ENCODE measurements around the gene NEO1. TPM values are rescaled to one million over a fixed set of nuclear protein-coding genes. Genes with fewer than 3 reads are reported as not detected.

NEO1 gene
- polyA plus RNA-seq, 2 of the 4 experiments (the other 2 are of a cell fraction), result 29.1 to 30.3 TPM

GRCh38 chr15:73118055-73118454, 65.8 kb downstream of the NEO1 start:
- DNase-seq (ENCODE audit: low read depth in 1 of 2, low spot score in 1 of 2) (no peak), ATAC-seq (no peak), FAIRE-seq (no peak)
- Histone ChIP-seq H3K4me2 (no peak overlapping the region), H3K4me3 (no peak overlapping the region), H3K9me3 (no peaks in the 10 kb centered on the region), H3K4me1 (no peaks in the 10 kb centered on the region), H3K27ac (no peak overlapping the region)
- POLR2A ChIA-PET, result no interaction called here
- no peak for TF ChIP-seq HOXB13 (CRISPR knock-in tag; IDR thresholded peaks at IDR 0.05; ENCODE audit: low read depth)
- no peak for TF ChIP-seq RARB (CRISPR knock-in tag; IDR thresholded peaks at IDR 0.05)
- no peak for TF ChIP-seq CHD2 (IDR thresholded peaks at IDR 0.05; ENCODE audit: low read length, partially characterized antibody)
- TF ChIP-seq EP300 (IDR thresholded peaks at IDR 0.05), result no peak
- TF ChIP-seq HEYL (CRISPR knock-in tag; IDR thresholded peaks at IDR 0.05), result no peak
- WGBS (ENCODE audit: missing lambda C conversion rate), result 65% methylated on average over 3 of the region's 3 CpGs
- CTCF ChIA-PET, result interaction anchor here (0.6 kb wide), 1 partner anchor 572 kb away, joined by 3 read pairs; no protein-coding TSS in a partner anchor

- ChIA-PET CTCF (interaction anchor here (0.8 to 1.1 kb wide), 2 partner anchors 41 to 398 kb away, joined by 3 read pairs; no protein-coding TSS in a partner anchor), POLR2A (no interaction called here)
- no peaks in the 10 kb centered on the region for H3K4me1 ChIP-seq
- FAIRE-seq (no peak), ATAC-seq (no peak), DNase-seq (ENCODE audit: low read depth in 1 of 2, low spot score in 1 of 2) (no peak)
- 86% methylated on average over 6 of the region's 6 CpGs for WGBS (ENCODE audit: missing lambda C conversion rate)
- H3K27ac ChIP-seq, result no peak overlapping the region
- no peak for TF ChIP-seq RNF2 (IDR thresholded peaks at IDR 0.05; ENCODE audit: borderline replicate concordance, low read depth)
- TF ChIP-seq ZC3H11A (IDR thresholded peaks at IDR 0.05), result no peak
- TF ChIP-seq USF2 (IDR thresholded peaks at IDR 0.05), result no peak
- TF ChIP-seq E2F6 (IDR thresholded peaks at IDR 0.05; ENCODE audit: borderline replicate concordance, low read depth), result no peak
- TF ChIP-seq NR3C1 (IDR thresholded peaks at IDR 0.05), result no peak
- TF ChIP-seq BHLHE40 (IDR thresholded peaks at IDR 0.05; ENCODE audit: low read depth, low read length), result no peak
- TF ChIP-seq EP300 (IDR thresholded peaks at IDR 0.05), result no peak
- no peak for TF ChIP-seq RAD21 (conservative IDR thresholded peaks at IDR 0.05 in 1 of 2, IDR thresholded peaks at IDR 0.05 in 1 of 2)
- no peak for TF ChIP-seq HOXB5 (CRISPR knock-in tag; IDR thresholded peaks at IDR 0.05)
- H3K9me3 ChIP-seq, result no peaks in the 10 kb centered on the region
- H3K4me2 ChIP-seq, result no peak overlapping the region
- no peak overlapping the region for H3K4me3 ChIP-seq
These were observed 67.2 kb downstream of the NEO1 start for GRCh38 chr15:73119478-73119877.

- no peaks in the 10 kb centered on the region for H3K4me1 ChIP-seq
- ATAC-seq (no peak), DNase-seq (ENCODE audit: low read depth in 1 of 2, low spot score in 1 of 2) (no peak), FAIRE-seq (no peak)
- no peak overlapping the region for H3K4me3 ChIP-seq
- H3K9me3 ChIP-seq, result no peaks in the 10 kb centered on the region
- TF ChIP-seq CHD2 (IDR thresholded peaks at IDR 0.05; ENCODE audit: low read length, partially characterized antibody) (no peak), SMC3 (IDR thresholded peaks at IDR 0.05) (no peak), JUNB (IDR thresholded peaks at IDR 0.05) (no peak), CBX2 (IDR thresholded peaks at IDR 0.05; ENCODE audit: borderline replicate concordance, low read depth) (no peak), NFE2L2 (conservative IDR thresholded peaks at IDR 0.05; ENCODE audit: low read length) (no peak), USF2 (IDR thresholded peaks at IDR 0.05) (no peak), MYC (IDR thresholded peaks at IDR 0.05; ENCODE audit: borderline replicate concordance, low read length) (no peak), JUN (IDR thresholded peaks at IDR 0.05) (no peak), NPAS2 (CRISPR knock-in tag; IDR thresholded peaks at IDR 0.05; ENCODE audit: borderline replicate concordance) (no peak), EHF (CRISPR knock-in tag; IDR thresholded peaks at IDR 0.05) (no peak), REST (IDR thresholded peaks at IDR 0.05) (no peak), CHD4 (IDR thresholded peaks at IDR 0.05; ENCODE audit: borderline replicate concordance) (no peak), ZSCAN20 (CRISPR knock-in tag; IDR thresholded peaks at IDR 0.05) (no peak), BHLHE40 (IDR thresholded peaks at IDR 0.05; ENCODE audit: low read depth, low read length) (no peak)
- no peak overlapping the region for H3K27ac ChIP-seq
- ChIA-PET POLR2A (no interaction called here), CTCF (interaction anchor here (0.8 to 1.1 kb wide), 2 partner anchors 42 to 399 kb away, joined by 3 read pairs; no protein-coding TSS in a partner anchor)
- no peak overlapping the region for H3K4me2 ChIP-seq
These were observed 68.0 kb downstream of the NEO1 start for GRCh38 chr15:73120269-73120668.
